HAP-1 (cell line): Measurements from ENCODE around the gene TCP11L2.
"Not testable (repeated sequence)": the region's sequence is repeated elsewhere in the genome, so short reads cannot be mapped to it uniquely, and the experiment has no call there.

Experiments used
- DNase-seq, 2 experiments: peaks; one replicate each; pipeline ENCODE4 v3.0.0-alpha.2; 2016 to 2020; ENCODE audit warnings: low spot score in 2 of 2
- H3K27me3 ChIP-seq: fragments of 250-450 bp; sonication (Bioruptor Pico); 2 replicates; pipeline ENCODE4 v1.5.1; 2020; ENCODE audit warnings: low read depth, mild to moderate bottlenecking, moderate library complexity
- H3K36me3 ChIP-seq: fragments of 250-450 bp; sonication (Bioruptor Pico); replicated peaks from 2 replicates; pipeline ENCODE4 v1.5.1; 2020; ENCODE audit warnings: mild to moderate bottlenecking
- H3K4me1 ChIP-seq: fragments of 250-450 bp; sonication (Bioruptor Pico); 2 replicates; pipeline ENCODE4 v1.5.1; 2020; ENCODE audit warnings: mild to moderate bottlenecking
- H3K4me3 ChIP-seq: fragments of 250-450 bp; sonication (Bioruptor Pico); 2 replicates; pipeline ENCODE4 v1.5.1; 2020; ENCODE audit warnings: mild to moderate bottlenecking, moderate library complexity
- H3K9me3 ChIP-seq: fragments of 250-450 bp; sonication (Bioruptor Pico); 2 replicates; pipeline ENCODE4 v1.5.1; 2020; ENCODE audit warnings: mild to moderate bottlenecking, moderate library complexity
- in situ Hi-C: fragments of 300-500 bp; cut with MboI; formaldehyde crosslinking; loops from 3 replicates; pipeline ENCODE4 v1.14.3; 2020; ENCODE audit warnings: low sequenced_read_pairs, inconsistent platforms, mixed read lengths

The TCP11L2 gene

DNA sequence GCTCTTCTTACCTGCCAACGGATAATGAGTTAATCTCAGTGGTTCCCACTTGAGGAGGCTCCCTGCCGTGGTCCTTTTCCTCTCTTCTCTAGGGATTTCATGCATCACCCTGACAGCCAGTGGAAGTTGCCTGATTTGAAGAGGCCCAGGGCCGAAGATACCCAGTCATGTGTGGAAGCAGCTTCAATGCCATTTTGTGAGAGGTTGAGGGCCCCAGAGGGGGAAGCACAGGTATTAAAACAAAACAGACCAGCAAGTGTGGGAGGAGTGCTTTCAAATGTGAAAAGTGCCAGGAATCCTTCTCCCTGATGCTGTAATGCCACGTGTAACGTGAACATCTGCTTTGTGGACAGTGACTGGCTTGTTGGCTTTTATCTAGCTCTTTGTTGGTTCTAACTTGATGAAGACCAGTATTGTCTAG is 1.5 kb downstream of the TCP11L2 start:
- in situ Hi-C loops = no loop called here
- no peak for DNase-seq
- H3K36me3 ChIP-seq = no peaks in the 10 kb centered on the region
- no peaks in the 10 kb centered on the region for H3K9me3 ChIP-seq
- H3K4me3 ChIP-seq = no peak overlapping the region
- H3K27me3 ChIP-seq = no peaks in the 10 kb centered on the region
- peaks cover 13% of the 10 kb centered on the region for H3K4me1 ChIP-seq

DNA sequence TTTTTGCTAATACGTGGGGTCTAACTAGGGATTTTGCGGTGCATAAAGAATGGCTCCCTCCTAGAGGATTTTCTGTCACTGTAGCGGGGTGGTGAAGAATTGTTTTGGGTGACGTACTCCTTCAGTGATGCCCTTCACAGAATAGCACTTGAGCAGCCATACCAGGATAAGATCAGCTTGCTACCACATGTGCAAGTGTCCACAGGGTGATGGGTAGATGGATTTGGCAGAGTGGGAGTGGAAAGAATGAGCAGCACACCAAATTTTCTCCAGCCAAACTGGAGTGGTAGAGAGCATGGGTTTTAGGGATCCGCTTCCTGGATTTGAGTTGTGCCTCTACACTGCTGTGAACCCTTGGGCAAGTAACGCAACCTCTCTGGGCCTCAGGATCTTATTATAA is 2.3 kb downstream of the TCP11L2 start:
- Histone ChIP-seq H3K27me3 (no peaks in the 10 kb centered on the region), H3K4me1 (peaks cover 13% of the 10 kb centered on the region), H3K9me3 (no peaks in the 10 kb centered on the region), H3K4me3 (no peak overlapping the region), H3K36me3 (no peaks in the 10 kb centered on the region)
- in situ Hi-C loops = no loop called here
- no peak for DNase-seq

DNA sequence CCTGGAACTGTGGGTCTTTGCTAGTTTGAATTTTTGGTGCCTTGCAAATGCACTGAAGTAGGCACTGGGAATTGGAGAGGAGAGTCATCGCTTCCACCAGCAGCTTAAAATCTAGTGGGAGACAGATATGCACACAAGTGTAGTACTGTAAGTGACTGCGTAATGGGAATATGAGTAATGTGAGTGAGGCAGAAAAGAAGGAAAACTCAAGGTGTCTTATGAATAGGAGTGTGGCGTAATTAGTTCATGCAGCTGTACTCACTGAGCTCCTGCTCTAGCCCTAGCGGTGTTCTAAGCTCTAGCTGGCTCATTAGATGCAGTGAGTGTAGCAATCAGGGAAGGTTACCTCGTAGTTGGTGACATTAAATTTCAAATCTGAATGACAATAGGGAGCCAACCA is 2.8 kb downstream of the TCP11L2 start:
- DNase-seq = peak in 1 of 2 experiments; percentile 14
- Histone ChIP-seq H3K9me3 (no peaks in the 10 kb centered on the region), H3K36me3 (no peaks in the 10 kb centered on the region), H3K27me3 (no peaks in the 10 kb centered on the region), H3K4me3 (no peak overlapping the region), H3K4me1 (peaks cover 13% of the 10 kb centered on the region)
- in situ Hi-C loops = no loop called here

DNA sequence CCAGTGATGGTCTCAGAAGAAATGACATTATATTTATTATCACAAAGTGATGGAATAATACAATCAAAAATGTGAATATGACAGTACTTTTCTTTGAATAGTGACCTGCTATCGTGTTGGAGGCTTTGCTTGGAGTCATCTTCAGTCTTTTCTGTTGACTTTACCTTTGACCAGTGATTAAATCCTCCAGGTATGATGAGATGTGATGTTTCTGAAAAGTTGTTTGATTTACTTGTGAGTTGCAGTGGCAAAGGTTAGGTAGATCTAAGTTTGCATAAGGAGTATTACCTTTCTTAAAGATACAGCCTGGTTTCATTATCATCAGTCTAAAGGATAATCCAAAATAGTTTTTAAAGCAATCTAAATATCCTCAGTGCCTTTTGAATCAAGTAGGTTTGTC is 4.6 kb downstream of the TCP11L2 start:
- in situ Hi-C loops = no loop called here
- Histone ChIP-seq H3K27me3 (no peaks in the 10 kb centered on the region), H3K4me3 (no peak overlapping the region), H3K9me3 (no peaks in the 10 kb centered on the region), H3K36me3 (no peaks in the 10 kb centered on the region), H3K4me1 (peaks cover 8% of the 10 kb centered on the region; the same call in 1 of the 2 replicates)
- no peak for DNase-seq

- in situ Hi-C loops = no loop called here
- H3K36me3 ChIP-seq = no peaks in the 10 kb centered on the region
- H3K27me3 ChIP-seq = no peaks in the 10 kb centered on the region
- H3K4me1 ChIP-seq = peaks cover 8% of the 10 kb centered on the region; the same call in 1 of the 2 replicates
- DNase-seq = no peak
- no peak overlapping the region for H3K4me3 ChIP-seq
- H3K9me3 ChIP-seq = no peaks in the 10 kb centered on the region
Measured at GRCh38 chr12:106308121-106308520, 5.6 kb downstream of the TCP11L2 start.

GRCh38 chr12:106308611-106309010 is 6.1 kb downstream of the TCP11L2 start:
- H3K9me3 ChIP-seq = no peaks in the 10 kb centered on the region
- no peak overlapping the region for H3K4me3 ChIP-seq
- peaks cover 5% of the 10 kb centered on the region; the same call in 1 of the 2 replicates for H3K4me1 ChIP-seq
- no peak for DNase-seq
- in situ Hi-C loops = no loop called here
- no peaks in the 10 kb centered on the region for H3K36me3 ChIP-seq
- H3K27me3 ChIP-seq = no peaks in the 10 kb centered on the region

DNA sequence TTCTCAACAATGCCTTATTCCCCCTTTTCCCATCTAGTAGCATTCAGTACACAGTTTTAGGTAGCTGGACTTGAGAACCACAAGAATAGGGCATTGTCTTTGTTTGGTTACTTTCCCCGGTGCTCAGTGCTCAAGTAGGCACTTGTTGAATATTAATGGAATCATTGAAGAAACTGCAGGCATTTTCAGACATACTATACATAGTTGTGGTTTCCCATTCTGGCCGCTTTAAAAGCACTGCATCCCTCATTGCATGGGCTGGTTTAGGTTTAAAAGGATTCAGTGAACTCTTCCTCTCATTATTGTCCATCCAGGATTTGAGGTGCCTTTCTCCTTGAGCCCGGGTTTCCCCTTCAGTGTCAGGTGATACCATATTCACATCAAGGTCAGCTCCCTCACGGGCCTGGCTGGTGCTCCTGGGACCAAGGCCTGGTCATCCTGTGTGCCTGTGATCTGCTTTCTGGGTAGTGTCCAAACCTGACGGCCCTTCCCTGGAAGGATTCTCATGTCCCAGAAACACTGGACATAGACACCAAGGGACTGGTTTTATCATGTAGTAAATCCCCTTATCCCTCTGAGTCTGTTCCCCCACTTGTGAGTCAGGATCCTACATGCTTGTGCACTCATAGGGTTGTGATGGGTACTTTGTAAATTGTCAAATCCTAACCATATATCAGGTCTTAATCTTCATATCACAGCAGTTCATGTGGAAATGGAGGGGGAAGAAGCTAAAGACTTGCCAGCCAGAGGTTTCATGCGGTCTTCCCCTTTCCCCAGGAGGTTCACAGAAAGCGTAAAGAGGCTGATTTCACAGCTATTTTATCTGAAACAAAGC is 7.4 kb downstream of the TCP11L2 start:
- Histone ChIP-seq H3K36me3 (no peaks in the 10 kb centered on the region), H3K27me3 (no peaks in the 10 kb centered on the region), H3K9me3 (no peaks in the 10 kb centered on the region), H3K4me3 (no peak overlapping the region), H3K4me1 (0 out of 2 replicates have a peak, but pooled peaks cover 2% of the 10 kb centered on the region)
- no peak for DNase-seq
- in situ Hi-C loops = no loop called here

DNA sequence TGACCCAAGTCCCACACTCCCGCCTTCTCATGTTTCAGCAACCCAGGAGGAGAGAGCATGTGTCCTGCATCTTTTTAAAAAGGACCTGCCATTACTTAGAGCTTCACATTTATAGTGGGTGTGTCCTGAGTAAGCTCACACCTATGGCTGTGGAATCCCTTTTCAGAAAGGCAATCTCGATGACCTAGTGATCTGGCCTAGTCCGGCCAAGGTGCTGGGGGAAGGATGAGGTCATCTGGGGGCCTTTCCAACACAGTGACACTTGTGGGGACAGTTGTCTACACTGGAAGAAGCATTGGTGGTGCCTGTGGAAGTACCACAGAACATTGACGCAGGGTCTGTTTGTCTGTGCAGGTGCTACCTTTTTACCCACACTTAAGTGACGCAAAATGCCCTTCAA is 8.2 kb downstream of the TCP11L2 start:
- Histone ChIP-seq H3K4me1 (no peaks in the 10 kb centered on the region), H3K27me3 (no peaks in the 10 kb centered on the region), H3K36me3 (no peaks in the 10 kb centered on the region), H3K4me3 (no peak overlapping the region), H3K9me3 (no peaks in the 10 kb centered on the region)
- DNase-seq = no peak
- in situ Hi-C loops = no loop called here

GRCh38 chr12:106311139-106311538 is 8.6 kb downstream of the TCP11L2 start:
- no peaks in the 10 kb centered on the region for H3K9me3 ChIP-seq
- in situ Hi-C loops = no loop called here
- no peaks in the 10 kb centered on the region for H3K36me3 ChIP-seq
- no peaks in the 10 kb centered on the region for H3K27me3 ChIP-seq
- no peaks in the 10 kb centered on the region for H3K4me1 ChIP-seq
- DNase-seq = no peak
- H3K4me3 ChIP-seq = no peak overlapping the region

GRCh38 chr12:106313413-106313812 is 10.9 kb downstream of the TCP11L2 start:
- DNase-seq, H3K4me1 ChIP-seq, H3K4me3 ChIP-seq, in situ Hi-C loops, H3K27me3 ChIP-seq, H3K36me3 ChIP-seq, H3K9me3 ChIP-seq: not testable (repeated sequence)

DNA sequence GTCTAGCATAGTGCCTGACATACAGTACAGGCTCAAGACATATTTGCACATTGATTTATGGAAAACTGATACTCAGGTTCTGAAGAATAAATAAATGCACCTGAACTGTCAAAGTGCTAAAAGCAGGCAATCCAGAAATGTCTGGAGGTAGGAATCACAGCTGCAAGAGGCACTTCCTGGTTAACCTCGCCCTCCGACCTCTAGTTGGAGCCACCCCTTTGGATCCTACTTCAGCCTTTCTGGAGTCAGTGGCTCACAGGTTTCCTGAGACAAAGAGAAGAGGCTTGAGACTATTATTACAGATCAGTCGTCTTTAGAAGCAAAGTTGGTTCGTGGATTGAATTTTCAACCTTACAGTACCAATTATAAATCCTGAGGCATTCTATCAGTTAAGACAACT is 13.0 kb downstream of the TCP11L2 start:
- no peaks in the 10 kb centered on the region for H3K4me1 ChIP-seq
- no peak for DNase-seq
- H3K4me3 ChIP-seq = no peak overlapping the region
- no peaks in the 10 kb centered on the region for H3K27me3 ChIP-seq
- in situ Hi-C loops = no loop called here
- no peaks in the 10 kb centered on the region for H3K9me3 ChIP-seq
- H3K36me3 ChIP-seq = no peaks in the 10 kb centered on the region

- H3K4me3 ChIP-seq = no peak overlapping the region
- in situ Hi-C loops = no loop called here
- no peaks in the 10 kb centered on the region for H3K27me3 ChIP-seq
- H3K4me1 ChIP-seq = no peaks in the 10 kb centered on the region
- no peak for DNase-seq
- no peaks in the 10 kb centered on the region for H3K9me3 ChIP-seq
- H3K36me3 ChIP-seq = no peaks in the 10 kb centered on the region
Measured at GRCh38 chr12:106317406-106318082, 15.0 kb downstream of the TCP11L2 start.

DNA sequence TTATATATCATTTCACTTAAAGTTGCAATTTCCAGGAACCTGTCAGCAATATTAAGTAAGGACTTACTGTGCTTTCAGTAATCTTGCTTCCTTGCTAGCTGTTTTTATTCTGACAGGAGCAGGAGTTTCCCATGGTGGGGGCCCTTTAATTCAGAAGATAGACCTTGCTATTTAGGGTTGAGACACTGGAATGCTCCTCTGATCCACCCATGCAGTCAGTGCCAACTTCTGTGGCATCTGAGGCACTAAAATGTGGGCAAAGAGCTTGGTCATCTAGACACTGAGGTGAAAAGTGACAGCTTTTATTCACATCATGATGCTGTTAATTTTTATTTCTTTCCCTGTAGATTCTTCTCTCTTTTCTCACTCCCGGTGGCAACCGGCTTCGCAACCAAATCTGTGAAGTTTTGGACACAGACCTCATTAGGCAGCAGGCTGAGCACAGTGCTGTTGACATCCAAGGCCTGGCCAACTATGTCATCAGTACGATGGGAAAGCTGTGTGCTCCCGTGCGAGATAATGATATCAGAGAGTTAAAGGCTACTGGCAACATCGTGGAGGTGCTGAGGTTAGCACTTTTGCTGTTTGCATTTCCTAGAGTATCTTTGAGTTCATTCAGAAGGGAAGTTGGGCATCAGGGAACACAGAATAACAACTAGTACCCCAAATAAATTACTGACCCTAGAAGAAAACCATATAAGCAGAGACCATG is 18.8 kb downstream of the TCP11L2 start:
- no peaks in the 10 kb centered on the region for H3K9me3 ChIP-seq
- H3K4me1 ChIP-seq = no peaks in the 10 kb centered on the region
- H3K4me3 ChIP-seq = no peak overlapping the region
- H3K27me3 ChIP-seq = no peaks in the 10 kb centered on the region
- H3K36me3 ChIP-seq = no peaks in the 10 kb centered on the region
- no peak for DNase-seq
- in situ Hi-C loops = no loop called here

GRCh38 chr12:106323537-106323936 is 21.0 kb downstream of the TCP11L2 start:
- no peaks in the 10 kb centered on the region for H3K27me3 ChIP-seq
- H3K36me3 ChIP-seq = no peaks in the 10 kb centered on the region
- in situ Hi-C loops = no loop called here
- no peak for DNase-seq
- H3K4me3 ChIP-seq = no peak overlapping the region
- H3K4me1 ChIP-seq = no peaks in the 10 kb centered on the region
- H3K9me3 ChIP-seq = no peaks in the 10 kb centered on the region
